NAMALWA (cell line): ENCODE data around the gene FAM118B.

Experiments used
- DNase-seq: peaks from one replicate; pipeline ENCODE4 v3.0.0-alpha.2; 2015; ENCODE audit warnings: low spot score

The FAM118B gene

GRCh38 chr11:126311401-126312291 lies 100.1 kb downstream of the FAM118B start:
- DNase-seq = no peak
